ENCODE measurements around the gene DCAF6.

DCAF6 gene

GRCh38 chr1:168088511-168089325 is 152.2 kb downstream of the DCAF6 start:
- Mint-ChIP-seq H3K9me3 (no peaks in the 10 kb centered on the region), H3K36me3 (ENCODE audit: low read depth) (no peaks in the 10 kb centered on the region), H3K27ac (no peak overlapping the region), H3K4me1 (ENCODE audit: low read depth) (no peaks in the 10 kb centered on the region), H3K27me3 (no peaks in the 10 kb centered on the region), H3K4me3 (no peak overlapping the region)

GRCh38 chr1:168089326-168089978 is 153.0 kb downstream of the DCAF6 start:
- no peak overlapping the region for H3K27ac Mint-ChIP-seq
- no peaks in the 10 kb centered on the region for H3K9me3 Mint-ChIP-seq
- H3K36me3 Mint-ChIP-seq (ENCODE audit: low read depth) = no peaks in the 10 kb centered on the region
- H3K4me1 Mint-ChIP-seq (ENCODE audit: low read depth) = no peaks in the 10 kb centered on the region
- H3K27me3 Mint-ChIP-seq = peaks cover 6% of the 10 kb centered on the region
- H3K4me3 Mint-ChIP-seq = no peak overlapping the region

GRCh38 chr1:168089979-168090337 is 153.5 kb downstream of the DCAF6 start:
- H3K4me3 Mint-ChIP-seq = no peak overlapping the region
- H3K4me1 Mint-ChIP-seq (ENCODE audit: low read depth) = no peaks in the 10 kb centered on the region
- no peaks in the 10 kb centered on the region for H3K36me3 Mint-ChIP-seq (ENCODE audit: low read depth)
- no peaks in the 10 kb centered on the region for H3K9me3 Mint-ChIP-seq
- no peak overlapping the region for H3K27ac Mint-ChIP-seq
- peaks cover 7% of the 10 kb centered on the region for H3K27me3 Mint-ChIP-seq

- Mint-ChIP-seq H3K36me3 (ENCODE audit: low read depth) (no peaks in the 10 kb centered on the region), H3K4me3 (no peak overlapping the region), H3K9me3 (no peaks in the 10 kb centered on the region), H3K27ac (no peak overlapping the region), H3K27me3 (peaks cover 7% of the 10 kb centered on the region), H3K4me1 (ENCODE audit: low read depth) (no peaks in the 10 kb centered on the region)
Observed at GRCh38 chr1:168090395-168090794, 153.9 kb downstream of the DCAF6 start.

- no peaks in the 10 kb centered on the region for H3K36me3 Mint-ChIP-seq (ENCODE audit: low read depth)
- H3K27me3 Mint-ChIP-seq = peaks cover 7% of the 10 kb centered on the region
Observed at GRCh38 chr1:168091063-168091462, 154.6 kb downstream of the DCAF6 start.

GRCh38 chr1:168091720-168092550 is 155.5 kb downstream of the DCAF6 start:
- H3K27ac Mint-ChIP-seq = no peak overlapping the region
- H3K9me3 Mint-ChIP-seq = no peaks in the 10 kb centered on the region
- H3K4me3 Mint-ChIP-seq = no peak overlapping the region
- no peaks in the 10 kb centered on the region for H3K36me3 Mint-ChIP-seq (ENCODE audit: low read depth)
- H3K4me1 Mint-ChIP-seq (ENCODE audit: low read depth) = no peaks in the 10 kb centered on the region
- peaks cover 7% of the 10 kb centered on the region for H3K27me3 Mint-ChIP-seq

More at GRCh38 chr1:168091063-168091462, 154.6 kb downstream of the DCAF6 start:
- no peaks in the 10 kb centered on the region for H3K9me3 Mint-ChIP-seq
- no peak overlapping the region for H3K4me3 Mint-ChIP-seq
- no peak overlapping the region for H3K27ac Mint-ChIP-seq
- H3K4me1 Mint-ChIP-seq (ENCODE audit: low read depth) = no peaks in the 10 kb centered on the region

- Mint-ChIP-seq H3K27ac (no peak overlapping the region), H3K9me3 (no peaks in the 10 kb centered on the region), H3K36me3 (ENCODE audit: low read depth) (no peaks in the 10 kb centered on the region), H3K27me3 (peaks cover 7% of the 10 kb centered on the region), H3K4me3 (no peak overlapping the region), H3K4me1 (ENCODE audit: low read depth) (no peaks in the 10 kb centered on the region)
Observed at GRCh38 chr1:168092566-168093355, 156.3 kb downstream of the DCAF6 start.

GRCh38 chr1:168093616-168094015 is 157.1 kb downstream of the DCAF6 start:
- Mint-ChIP-seq H3K27me3 (peaks cover 7% of the 10 kb centered on the region), H3K27ac (no peak overlapping the region), H3K9me3 (no peaks in the 10 kb centered on the region), H3K36me3 (ENCODE audit: low read depth) (no peaks in the 10 kb centered on the region), H3K4me1 (ENCODE audit: low read depth) (no peaks in the 10 kb centered on the region), H3K4me3 (no peak overlapping the region)

GRCh38 chr1:168095476-168095875 is 159.0 kb downstream of the DCAF6 start:
- peaks cover 7% of the 10 kb centered on the region for H3K27me3 Mint-ChIP-seq
- H3K4me1 Mint-ChIP-seq (ENCODE audit: low read depth) = no peaks in the 10 kb centered on the region
- H3K36me3 Mint-ChIP-seq (ENCODE audit: low read depth) = no peaks in the 10 kb centered on the region
- H3K27ac Mint-ChIP-seq = no peak overlapping the region
- H3K9me3 Mint-ChIP-seq = no peaks in the 10 kb centered on the region
- no peak overlapping the region for H3K4me3 Mint-ChIP-seq

GRCh38 chr1:168096296-168097165 is 160.0 kb downstream of the DCAF6 start:
- no peak overlapping the region for H3K27ac Mint-ChIP-seq
- peaks cover 7% of the 10 kb centered on the region for H3K27me3 Mint-ChIP-seq
- no peak overlapping the region for H3K4me3 Mint-ChIP-seq
- H3K4me1 Mint-ChIP-seq (ENCODE audit: low read depth) = no peaks in the 10 kb centered on the region
- no peaks in the 10 kb centered on the region for H3K9me3 Mint-ChIP-seq
- H3K36me3 Mint-ChIP-seq (ENCODE audit: low read depth) = no peaks in the 10 kb centered on the region

GRCh38 chr1:168097921-168098528 is 161.5 kb downstream of the DCAF6 start:
- H3K36me3 Mint-ChIP-seq (ENCODE audit: low read depth) = no peaks in the 10 kb centered on the region
- no peak overlapping the region for H3K27ac Mint-ChIP-seq
- no peak overlapping the region for H3K4me3 Mint-ChIP-seq
- peaks cover 7% of the 10 kb centered on the region for H3K27me3 Mint-ChIP-seq
- no peaks in the 10 kb centered on the region for H3K9me3 Mint-ChIP-seq
- H3K4me1 Mint-ChIP-seq (ENCODE audit: low read depth) = no peaks in the 10 kb centered on the region

GRCh38 chr1:168098534-168099320 is 162.2 kb downstream of the DCAF6 start:
- Mint-ChIP-seq H3K9me3 (no peaks in the 10 kb centered on the region), H3K27ac (no peak overlapping the region), H3K27me3 (peaks cover 7% of the 10 kb centered on the region), H3K36me3 (ENCODE audit: low read depth) (no peaks in the 10 kb centered on the region), H3K4me3 (no peak overlapping the region), H3K4me1 (ENCODE audit: low read depth) (no peaks in the 10 kb centered on the region)

GRCh38 chr1:168099337-168099801 is 162.9 kb downstream of the DCAF6 start:
- Mint-ChIP-seq H3K27me3 (peaks cover 1% of the 10 kb centered on the region), H3K9me3 (no peaks in the 10 kb centered on the region), H3K4me3 (no peak overlapping the region), H3K4me1 (ENCODE audit: low read depth) (no peaks in the 10 kb centered on the region), H3K36me3 (ENCODE audit: low read depth) (no peaks in the 10 kb centered on the region), H3K27ac (no peak overlapping the region)
